Measurements from ENCODE around the gene MAGI2.
"Not testable (repeated sequence)": the region's sequence is repeated elsewhere in the genome, so short reads cannot be mapped to it uniquely, and the experiment has no call there.

MAGI2 gene

DNA sequence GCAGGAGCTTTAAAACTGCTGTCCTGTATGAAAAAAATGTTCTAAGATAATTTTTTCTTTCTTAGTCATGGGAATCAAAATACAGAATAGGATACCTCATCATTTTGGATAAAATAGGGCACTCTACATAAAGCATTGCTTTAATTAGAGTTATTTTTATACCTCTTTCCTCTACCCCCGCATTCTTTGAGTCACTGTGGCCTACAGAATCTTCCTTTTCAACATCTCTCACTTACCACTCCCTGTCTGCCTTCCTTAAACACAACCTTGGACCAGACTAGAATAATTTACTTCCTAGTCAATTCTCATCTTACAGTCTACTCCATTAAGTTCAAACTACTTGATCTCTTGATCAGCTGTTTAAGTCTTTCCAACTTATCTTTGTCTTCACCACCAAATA is 1192.6 kb downstream of the MAGI2 start:
- H3K4me3 ChIP-seq: no peak overlapping the region
- H3K27ac ChIP-seq: no peak overlapping the region

DNA sequence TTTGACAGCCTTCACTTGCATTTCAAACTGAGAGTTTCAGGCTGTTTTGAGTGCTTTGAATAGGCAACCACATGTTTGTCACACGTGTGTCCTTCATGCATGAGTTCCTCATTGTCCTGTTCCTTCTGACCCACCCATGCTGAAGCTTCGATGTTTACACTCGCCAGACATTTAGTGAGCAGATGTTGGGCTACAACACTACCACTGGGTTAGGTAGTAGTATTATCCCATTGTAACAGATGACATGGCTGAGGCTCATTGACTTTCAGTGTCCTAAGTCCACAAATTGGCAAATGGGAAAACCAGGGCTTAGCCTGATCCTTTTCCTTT is 1198.8 kb downstream of the MAGI2 start:
- H3K27ac ChIP-seq: no peak overlapping the region

DNA sequence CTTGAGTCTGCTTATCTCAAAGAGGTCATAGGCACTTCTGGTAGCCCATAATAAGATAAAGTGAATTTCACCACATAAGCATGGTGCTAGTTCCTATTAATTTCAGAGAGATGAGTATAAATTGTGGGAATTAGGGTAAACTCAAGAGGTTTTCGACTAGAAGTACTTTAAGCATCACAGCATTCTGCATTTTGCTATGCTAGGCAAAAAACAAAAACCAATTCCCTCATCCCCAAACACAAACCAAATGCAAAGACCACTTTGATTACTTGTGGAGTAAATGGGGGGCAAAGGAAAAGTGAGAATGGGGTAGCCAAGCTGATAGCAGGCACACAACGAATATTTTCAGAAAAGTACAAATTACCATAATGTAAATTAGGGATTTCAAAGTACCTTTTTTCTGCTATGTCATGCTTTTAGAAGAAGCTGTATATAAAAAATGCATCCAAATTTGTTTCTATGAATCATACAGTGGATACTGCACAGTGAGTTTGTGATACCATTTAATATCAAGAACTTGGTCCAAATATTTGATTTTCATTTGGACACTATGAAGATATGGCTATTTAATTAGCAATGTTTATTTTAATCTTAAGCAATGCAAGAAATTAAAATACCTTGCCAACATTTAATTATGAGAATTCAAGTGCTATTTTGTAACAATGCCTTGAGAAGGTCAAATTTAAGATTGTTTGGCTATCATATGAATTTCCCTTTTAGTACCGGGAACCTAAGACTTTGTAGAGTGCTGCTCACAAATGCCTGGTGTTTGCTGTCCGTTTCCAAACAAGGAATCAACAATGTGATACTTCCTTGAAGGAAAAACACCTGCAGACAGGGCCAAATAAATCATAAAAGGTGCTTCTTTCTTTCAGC is 1199.4 kb downstream of the MAGI2 start:
- H3K27ac ChIP-seq: no peak overlapping the region
- H3K4me3 ChIP-seq: no peak overlapping the region

More for the DNA sequence above, 1198.8 kb downstream of the MAGI2 start:
- no peak overlapping the region for H3K4me3 ChIP-seq

DNA sequence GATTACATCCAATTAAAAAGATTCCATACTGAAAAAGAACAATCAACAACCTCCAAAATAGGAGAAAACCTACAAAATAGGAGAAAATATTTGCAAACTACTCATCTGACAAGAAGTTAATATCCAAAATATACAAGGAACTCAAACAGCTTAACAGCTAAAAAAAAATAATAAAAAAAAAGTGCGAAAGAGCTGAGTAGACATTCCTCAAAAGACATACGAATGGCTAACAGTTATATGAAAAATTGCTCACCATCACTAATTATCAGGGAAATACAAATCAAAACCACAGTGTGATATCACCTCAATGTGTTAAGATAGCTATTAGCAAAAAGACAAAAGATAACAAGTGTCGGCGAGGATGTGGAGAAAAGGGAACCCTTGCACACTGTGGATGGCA is 1204.6 kb downstream of the MAGI2 start:
- Histone ChIP-seq H3K27ac (no peak overlapping the region), H3K4me3 (no peak overlapping the region)

DNA sequence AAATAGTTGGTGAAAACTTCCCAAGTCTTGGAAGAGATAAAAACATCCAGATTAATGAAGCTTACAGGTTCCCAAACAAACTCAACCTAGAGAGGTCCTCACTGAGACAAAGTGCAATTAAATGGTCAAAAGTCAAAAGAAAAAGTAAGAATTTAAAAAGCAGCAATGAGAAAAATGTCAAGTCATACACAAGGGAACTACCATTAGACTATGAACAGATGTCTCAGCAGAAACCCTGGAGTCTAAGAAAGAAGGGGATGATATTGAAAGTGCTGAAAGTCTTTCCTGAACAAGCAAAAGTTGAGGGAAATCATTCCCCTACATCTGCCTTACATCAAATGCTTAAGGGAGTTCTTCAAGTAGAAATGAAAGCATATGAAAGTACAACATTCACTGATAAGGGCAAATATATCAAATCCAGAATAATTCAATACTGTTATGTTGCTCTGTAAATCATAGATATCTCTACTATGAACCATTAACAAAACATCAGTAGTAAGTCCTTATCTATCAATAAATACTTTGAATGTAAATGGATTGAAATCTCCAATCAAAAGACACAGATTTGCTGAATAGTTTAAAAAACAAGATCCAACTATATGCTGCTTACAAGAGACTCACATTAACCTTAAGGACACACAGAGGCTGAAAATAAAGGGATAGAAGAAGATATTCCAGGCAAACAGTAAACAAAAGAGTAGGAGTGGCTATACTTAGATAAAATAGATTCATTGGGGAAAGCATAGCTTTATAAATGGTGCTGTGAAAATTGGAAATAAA is 1205.4 kb downstream of the MAGI2 start:
- Histone ChIP-seq H3K4me3 (no peak overlapping the region), H3K27ac (no peak overlapping the region)

DNA sequence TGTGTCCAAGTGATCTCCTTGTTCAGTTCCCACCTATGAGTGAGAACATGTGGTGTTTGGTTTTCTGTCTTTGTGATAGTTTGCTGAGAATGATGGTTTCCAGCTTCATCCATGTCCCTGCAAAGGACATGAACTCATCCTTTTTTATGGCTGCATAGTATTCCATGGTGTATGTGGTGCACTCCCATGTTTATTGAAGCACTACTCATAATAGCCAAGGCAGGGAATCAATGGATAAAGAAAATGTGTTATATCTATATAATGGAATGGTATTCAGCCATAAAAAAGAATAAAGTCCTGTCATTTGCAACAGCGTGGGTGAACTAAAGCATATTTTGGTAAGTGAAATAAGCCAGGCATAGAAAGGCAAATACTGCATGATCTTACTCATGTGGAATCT is 1213.3 kb downstream of the MAGI2 start:
- not testable (repeated sequence) for H3K4me3 ChIP-seq, H3K27ac ChIP-seq

DNA sequence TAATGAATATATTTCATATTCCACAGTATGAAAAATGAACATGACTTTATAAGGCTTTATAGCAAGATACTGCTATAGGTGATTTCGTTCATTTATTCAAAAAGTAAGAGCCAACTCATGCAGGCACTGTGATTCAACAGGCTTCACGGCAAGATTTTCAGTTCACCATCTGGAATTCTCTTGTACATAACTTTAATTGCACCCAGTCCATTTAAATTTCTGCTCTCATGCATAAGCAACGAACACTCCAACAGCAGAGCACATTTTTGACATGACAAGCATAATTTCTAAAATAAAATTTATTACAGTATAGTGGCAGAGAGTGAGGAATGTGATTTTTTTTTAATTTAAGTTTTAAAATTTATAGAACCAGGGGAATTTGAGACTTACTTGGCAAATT is 1218.8 kb downstream of the MAGI2 start:
- H3K4me3 ChIP-seq: no peak overlapping the region
- no peak overlapping the region for H3K27ac ChIP-seq

DNA sequence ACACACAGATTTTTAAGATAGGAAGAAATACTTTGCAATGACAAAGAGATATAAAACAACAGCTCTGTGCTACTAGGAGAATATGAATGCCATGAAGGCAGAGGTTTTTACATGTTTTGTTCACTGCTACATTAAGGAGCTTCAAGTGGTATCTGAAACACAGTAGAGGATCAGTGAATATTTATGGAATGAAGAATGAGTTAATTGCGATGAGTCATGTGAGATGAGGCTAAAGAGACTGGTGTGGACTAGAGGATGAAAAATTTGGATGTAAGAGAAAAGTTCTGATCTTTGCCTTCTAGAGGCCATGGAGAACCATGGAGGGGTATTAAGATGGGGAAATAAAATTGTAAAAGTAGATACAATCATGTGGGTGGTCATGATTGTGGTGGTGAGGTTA is 1220.7 kb downstream of the MAGI2 start:
- H3K27ac ChIP-seq: no peak overlapping the region
- H3K4me3 ChIP-seq: no peak overlapping the region

DNA sequence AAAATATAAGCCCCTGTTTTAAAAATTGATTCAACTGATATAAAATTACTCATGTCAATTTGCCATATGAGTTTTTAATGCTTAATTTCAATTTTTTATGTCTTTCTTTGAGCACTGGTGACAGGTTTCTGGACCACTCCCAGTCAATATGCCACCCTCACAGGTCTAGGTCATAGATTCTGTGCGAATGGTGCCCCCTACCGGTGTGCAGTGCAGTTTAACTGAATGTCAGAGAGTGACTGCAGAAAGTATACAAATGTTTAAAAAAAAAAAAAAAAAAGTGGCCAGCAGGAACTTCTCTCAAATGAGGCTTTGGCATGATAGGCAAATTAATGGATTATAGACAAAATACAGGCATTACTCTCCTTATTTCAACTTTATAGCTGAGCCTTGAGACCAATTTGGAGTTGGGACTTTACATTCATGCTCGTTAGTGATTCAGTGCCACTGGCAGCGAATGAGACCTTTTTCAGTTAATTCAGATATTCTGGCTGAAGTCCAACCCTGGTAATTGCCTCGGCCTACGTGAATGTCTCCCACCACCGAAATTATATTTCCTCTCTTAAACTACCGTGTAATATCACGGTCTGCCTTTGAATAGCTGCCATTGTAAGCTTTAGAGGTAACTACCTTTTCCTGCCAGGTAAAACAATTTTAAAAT is 1227.3 kb downstream of the MAGI2 start:
- H3K4me3 ChIP-seq: no peak overlapping the region
- H3K27ac ChIP-seq: no peak overlapping the region

DNA sequence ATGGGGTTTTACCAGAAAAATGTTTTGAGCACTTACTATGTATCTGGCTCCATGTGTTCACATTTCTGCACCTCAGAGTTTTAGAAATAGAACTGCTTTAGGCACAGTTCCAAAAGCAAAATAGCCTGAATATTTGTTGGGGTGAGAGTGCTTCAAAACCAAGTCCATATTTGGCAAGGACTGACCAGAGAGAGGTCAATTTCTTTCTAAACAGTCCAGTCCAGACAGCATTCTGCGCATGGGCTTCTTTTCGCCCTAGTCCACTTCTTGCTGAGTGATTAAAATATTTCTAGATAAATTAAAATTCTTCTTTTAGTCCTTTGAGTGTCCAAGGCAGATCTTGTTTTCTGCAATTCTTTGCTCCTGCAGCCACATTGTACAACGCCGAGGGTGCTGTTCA is 1227.9 kb downstream of the MAGI2 start:
- Histone ChIP-seq H3K4me3 (no peak overlapping the region), H3K27ac (no peak overlapping the region)

DNA sequence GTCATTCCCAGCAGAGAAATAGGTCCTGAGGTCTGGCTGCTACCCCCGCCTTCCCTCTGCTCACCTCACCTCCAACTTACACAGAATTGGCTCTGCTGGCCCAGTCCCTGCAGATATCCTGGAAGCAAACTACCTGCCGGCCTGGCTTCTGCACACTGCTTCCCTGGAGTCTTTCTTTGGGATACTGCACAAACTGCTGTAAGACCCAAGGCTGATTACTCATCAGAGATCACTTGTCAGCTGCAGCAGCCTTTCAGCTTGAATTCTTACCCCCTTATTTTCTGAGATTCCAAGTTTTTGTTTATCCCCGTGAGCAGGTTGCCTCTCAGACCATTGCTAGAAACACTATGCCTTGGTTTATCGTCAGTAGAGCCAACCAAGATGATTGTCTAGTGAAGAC is 1228.5 kb downstream of the MAGI2 start:
- no peak overlapping the region for H3K27ac ChIP-seq
- H3K4me3 ChIP-seq: no peak overlapping the region

DNA sequence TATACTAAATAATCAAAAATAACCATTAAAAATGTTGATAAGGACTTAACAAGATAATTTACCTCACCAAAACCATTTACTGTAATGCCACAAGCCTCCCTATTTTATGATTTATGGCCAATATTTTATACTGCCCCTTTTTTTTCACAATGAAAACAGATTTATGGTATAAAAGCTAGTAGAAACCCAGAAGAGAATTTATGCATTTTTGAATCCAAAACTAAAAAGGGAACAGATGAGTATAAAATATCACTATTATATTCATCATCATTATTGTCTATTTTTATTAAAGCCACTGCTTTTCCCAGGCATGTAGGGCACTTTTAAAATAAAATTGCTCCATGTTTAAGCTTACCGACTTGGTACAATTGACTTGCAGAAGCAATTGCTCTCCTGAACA is 1229.9 kb downstream of the MAGI2 start:
- Histone ChIP-seq H3K27ac (no peak overlapping the region), H3K4me3 (no peak overlapping the region)

DNA sequence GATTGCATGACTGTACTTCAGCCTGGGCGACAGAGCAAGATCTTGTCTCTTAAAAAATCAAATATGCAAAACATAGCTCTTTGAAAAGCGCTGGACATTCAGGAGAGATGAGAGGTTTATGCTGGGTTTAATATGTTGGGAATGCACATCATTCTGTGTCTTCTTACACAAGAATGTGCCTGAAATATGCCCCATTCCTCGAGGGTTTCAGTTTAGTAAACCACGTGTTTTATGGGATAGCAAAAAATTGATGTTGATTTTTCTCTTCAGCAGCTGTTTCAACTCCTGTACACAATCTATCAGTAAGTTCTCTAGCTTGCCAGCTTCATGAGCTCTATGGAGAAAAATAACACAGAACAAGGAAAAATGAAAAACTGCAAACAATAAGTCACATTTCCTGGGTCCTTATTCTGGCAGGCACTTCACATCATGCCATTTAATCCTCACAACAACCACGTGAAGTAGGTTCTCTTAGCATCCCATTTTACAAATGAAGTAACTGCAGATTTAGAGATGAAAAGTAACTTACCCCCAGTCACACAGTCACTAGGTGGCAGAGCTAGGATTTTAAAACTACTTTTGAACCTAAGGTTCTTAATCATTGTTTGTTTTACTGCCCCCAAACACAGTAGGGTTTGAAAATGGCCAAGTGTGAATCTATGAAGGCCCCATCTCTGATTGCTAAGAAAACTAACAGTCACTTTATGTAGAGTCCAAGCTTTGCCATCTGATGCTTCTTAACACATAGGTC is 1231.3 kb downstream of the MAGI2 start:
- Histone ChIP-seq H3K27ac (no peak overlapping the region), H3K4me3 (no peak overlapping the region)

DNA sequence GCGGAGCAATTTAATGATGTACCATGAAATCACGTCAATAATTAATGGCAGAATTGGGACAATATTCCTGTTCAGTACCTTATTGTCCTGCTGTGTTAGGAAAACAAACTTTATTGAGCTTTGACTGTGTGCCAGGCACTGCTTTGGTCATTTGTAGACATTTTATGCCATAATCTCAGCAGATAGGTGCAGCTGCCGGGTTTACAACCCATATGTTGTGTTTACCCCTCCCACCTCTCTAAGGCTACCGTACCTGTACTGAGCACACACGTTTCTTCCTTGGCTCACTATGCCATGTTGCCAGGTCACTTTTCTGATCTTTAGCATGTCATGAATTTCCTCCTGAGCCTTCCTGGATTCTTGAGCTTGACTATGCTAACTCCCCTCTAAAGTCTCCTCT is 1232.7 kb downstream of the MAGI2 start:
- Histone ChIP-seq H3K27ac (no peak overlapping the region), H3K4me3 (no peak overlapping the region)

DNA sequence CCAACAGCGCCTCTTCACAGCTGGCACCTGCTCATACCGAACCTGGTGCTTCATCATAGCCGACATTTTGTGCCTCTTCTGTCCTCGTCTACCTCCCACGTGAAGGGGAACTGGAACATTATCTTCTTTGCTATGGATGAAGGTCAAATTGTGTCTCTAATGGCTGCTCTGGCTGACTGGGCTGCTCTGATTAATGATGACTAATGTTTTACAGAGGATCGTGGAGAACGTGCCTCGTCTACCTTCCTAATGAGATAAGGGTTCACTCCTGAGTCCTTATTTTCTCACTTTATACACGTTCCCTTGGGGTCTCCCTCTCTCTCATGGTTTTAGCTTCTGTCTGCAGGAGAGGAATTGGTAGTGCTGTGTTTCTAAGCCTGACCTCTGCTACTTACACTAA is 1234.6 kb downstream of the MAGI2 start:
- H3K4me3 ChIP-seq: no peak overlapping the region
- H3K27ac ChIP-seq: no peak overlapping the region

DNA sequence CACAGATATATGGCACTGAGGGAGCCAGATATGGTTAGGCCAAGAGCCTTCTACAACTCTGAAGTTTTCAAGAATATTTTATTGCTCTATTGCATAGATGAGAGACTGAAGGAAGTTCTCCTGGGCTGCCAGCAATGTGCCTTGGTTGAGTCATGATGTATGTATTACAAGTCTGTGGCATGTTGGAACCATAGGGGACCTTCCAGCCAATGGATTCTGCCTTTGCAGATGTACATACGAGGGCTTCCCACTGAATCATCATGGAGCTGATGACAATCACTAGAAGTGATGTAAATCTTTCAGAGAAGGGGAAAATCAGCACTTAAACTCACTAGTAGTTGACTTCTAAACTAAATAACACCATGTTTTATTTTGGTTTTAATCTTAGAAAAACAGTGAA is 1235.4 kb downstream of the MAGI2 start:
- no peak overlapping the region for H3K4me3 ChIP-seq
- no peak overlapping the region for H3K27ac ChIP-seq

DNA sequence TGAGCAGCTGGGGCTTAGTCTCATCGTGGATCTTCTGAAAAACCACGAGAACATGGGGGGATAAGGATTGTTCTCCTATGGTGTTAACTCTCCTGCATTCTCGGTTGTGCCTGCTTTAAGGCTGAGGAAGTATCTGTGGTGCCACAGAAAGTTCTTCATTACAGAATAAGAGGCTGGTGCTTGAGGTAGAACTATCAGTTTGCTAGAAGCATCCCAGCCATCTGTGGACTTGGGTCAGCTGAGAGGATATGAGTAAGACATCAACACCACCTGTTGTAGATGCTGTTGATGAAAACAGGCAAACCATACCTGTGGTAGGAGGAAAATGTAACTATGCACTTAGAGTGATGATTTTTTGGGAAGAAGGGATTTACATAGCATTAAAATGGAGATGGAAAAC is 1238.3 kb downstream of the MAGI2 start:
- no peak overlapping the region for H3K27ac ChIP-seq
- H3K4me3 ChIP-seq: no peak overlapping the region

DNA sequence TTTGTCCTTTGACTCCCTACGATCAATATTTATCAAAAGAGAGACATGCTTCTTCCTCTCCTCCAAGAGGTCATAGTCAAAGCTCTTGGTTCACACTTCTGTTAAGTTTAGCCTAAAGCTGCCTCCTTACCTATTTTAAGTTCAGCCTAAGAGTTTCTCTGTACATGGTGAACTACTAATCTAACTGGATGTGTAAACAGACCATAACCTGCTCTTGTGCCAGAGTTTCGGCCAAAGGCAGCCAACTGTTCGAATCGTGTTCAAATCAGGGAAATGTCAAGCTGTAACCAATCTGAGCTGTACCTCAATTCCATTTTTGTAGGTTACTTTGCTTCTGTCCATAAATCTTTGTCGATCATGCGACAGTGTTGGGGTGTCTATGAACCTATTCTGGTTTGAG is 1240.1 kb downstream of the MAGI2 start:
- H3K4me3 ChIP-seq: no peak overlapping the region

DNA sequence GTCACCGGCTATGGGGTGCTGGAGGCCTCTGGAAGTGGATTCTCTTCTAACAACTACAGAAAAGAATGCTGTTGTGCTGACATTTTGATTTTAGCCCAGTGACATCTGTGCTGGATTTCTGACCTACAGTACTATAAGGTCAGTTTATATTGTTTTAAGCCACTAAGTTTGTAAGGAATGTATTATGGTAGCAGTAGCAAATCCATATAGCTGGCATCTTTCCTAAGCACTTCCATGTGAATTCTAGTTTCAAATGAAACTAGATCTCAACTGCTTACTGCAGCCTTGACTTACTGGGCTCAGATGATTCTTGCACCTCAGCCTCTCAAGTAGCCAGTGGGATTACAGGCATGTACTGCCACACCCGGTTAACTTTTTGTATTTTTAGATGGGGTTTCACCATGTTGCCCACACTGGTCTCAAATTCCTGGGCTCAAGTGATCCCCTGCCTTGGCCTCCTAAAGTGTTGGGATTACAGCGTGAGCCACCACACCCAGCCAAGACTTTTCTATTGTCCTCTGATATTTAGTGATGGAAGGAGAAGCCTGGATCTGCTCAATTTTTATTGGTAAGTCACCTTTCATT is 1240.9 kb downstream of the MAGI2 start:
- Histone ChIP-seq H3K27ac (no peak overlapping the region), H3K4me3 (no peak overlapping the region)

More for the DNA sequence above, 1240.1 kb downstream of the MAGI2 start:
- no peak overlapping the region for H3K27ac ChIP-seq

DNA sequence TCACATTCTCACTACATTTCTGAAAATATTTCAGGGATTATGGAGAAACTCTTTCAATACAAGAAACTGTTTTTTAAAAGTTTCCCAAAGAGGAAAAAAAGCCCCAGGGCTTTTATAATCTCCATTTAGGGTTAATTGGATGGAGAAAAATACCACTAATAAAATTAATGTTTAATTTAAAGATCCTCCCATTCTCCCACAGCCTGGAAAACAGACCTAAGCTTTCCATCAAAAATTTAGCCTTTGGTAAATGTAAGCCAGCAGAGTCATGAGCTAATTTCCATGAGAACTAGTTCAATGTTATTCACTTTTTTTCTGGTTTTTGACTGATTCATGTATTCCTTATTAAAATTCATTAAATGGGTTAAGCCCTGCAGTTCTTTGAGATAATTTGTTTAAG is 1246.2 kb downstream of the MAGI2 start:
- no peak overlapping the region for H3K4me3 ChIP-seq

More for the DNA sequence above, 1246.2 kb downstream of the MAGI2 start:
- no peak overlapping the region for H3K27ac ChIP-seq
